Panc1 (cell line): ENCODE results near the gene PTPRCAP. TPM values are rescaled to one million over a fixed set of nuclear protein-coding genes. Genes with fewer than 3 reads are reported as not detected.

Experiments used
- ATAC-seq: fragments of 200-7000 bp; cut with Tn5 transposase; 2 replicates; pipeline ENCODE4 v1.9.1; 2020; ENCODE audit warnings: mild to moderate bottlenecking, moderate library complexity
- BruUV-seq: library from RNA; stranded (reverse); fragments of 400-500 nt; replicated peaks from 2 replicates; lab custom pipeline; 2021; lab: Mats Ljungman, UMichigan
- CTCF ChIA-PET: fragments of 300-600 bp; sonication (Branson Sonifier 250); formaldehyde crosslinking; loops from one replicate; lab custom pipeline; 2022; ENCODE audit warnings: antibody characterized with exemption; lab: Charles Lee
- POLR2A ChIA-PET: fragments of 300-600 bp; sonication (Branson Sonifier 250); formaldehyde crosslinking; loops from one replicate; lab custom pipeline; 2022; ENCODE audit warnings: antibody characterized with exemption; lab: Charles Lee
- DNase-seq: peaks from one replicate; pipeline ENCODE4 v3.0.0-alpha.2; 2010; ENCODE audit warnings: low read depth, low spot score
- H3K27ac ChIP-seq: 2 replicates; pipeline ENCODE4 v1.5.1; 2011; ENCODE audit warnings: mild to moderate bottlenecking, low read length, inconsistent platforms
- H3K27me3 ChIP-seq: fragments of 200-500 bp; sonication (Bioruptor generic); 2 replicates; pipeline ENCODE4 v1.6.0; 2014; ENCODE audit warnings: low read length, inconsistent platforms; ENCODE audit not compliant: control insufficient read depth, insufficient read depth
- H3K36me3 ChIP-seq: fragments of 200-500 bp; sonication (Bioruptor generic); 2 replicates; pipeline ENCODE4 v1.5.1; 2014; ENCODE audit warnings: inconsistent platforms, mild to moderate bottlenecking, low read length, moderate library complexity; ENCODE audit not compliant: control insufficient read depth, insufficient read depth
- H3K4me1 ChIP-seq: 2 replicates; pipeline ENCODE4 v1.5.1; 2011; ENCODE audit warnings: inconsistent platforms, mild to moderate bottlenecking, low read length, moderate library complexity; ENCODE audit not compliant: control insufficient read depth, insufficient read depth
- H3K4me3 ChIP-seq, 2 experiments: 2 replicates each; pipeline ENCODE4 v1.5.1; 2011 to 2012; ENCODE audit warnings: low read depth in 2 of 2, low read length in 2 of 2, mild to moderate bottlenecking in 2 of 2, inconsistent platforms in 1 of 2, moderate library complexity in 1 of 2
- H3K9me3 ChIP-seq: fragments of 200-500 bp; sonication (Bioruptor generic); 2 replicates; pipeline ENCODE4 v1.5.1; 2014; ENCODE audit warnings: low read depth, mild to moderate bottlenecking, inconsistent platforms, low read length, moderate library complexity; ENCODE audit not compliant: control insufficient read depth, insufficient read depth
- CTCF ChIP-seq: fragments of 450-650 bp; IDR thresholded peaks from 2 replicates; pipeline ENCODE4 v1.5.1; 2017; ENCODE audit warnings: mild to moderate bottlenecking
- POLR2AphosphoS5 ChIP-seq: IDR thresholded peaks from 2 replicates; pipeline ENCODE4 v1.6.1; 2012; ENCODE audit warnings: mild to moderate bottlenecking, low read depth, low read length, moderate library complexity
- REST ChIP-seq, 2 experiments: IDR thresholded peaks; 2 replicates each; pipeline ENCODE4 v1.6.1; 2011 to 2012; ENCODE audit warnings: low read depth in 2 of 2, control low read depth in 1 of 2, low read length in 1 of 2, mild to moderate bottlenecking in 1 of 2, moderate library complexity in 1 of 2; ENCODE audit not compliant: insufficient read depth in 1 of 2
- SIN3A ChIP-seq: IDR thresholded peaks from 2 replicates; pipeline ENCODE4 v1.6.1; 2012; ENCODE audit warnings: low read depth, mild to moderate bottlenecking, low read length, moderate library complexity, borderline replicate concordance; ENCODE audit not compliant: insufficient read depth
- TCF7L2 ChIP-seq: IDR thresholded peaks from 2 replicates; pipeline ENCODE4 v1.6.1; 2011; ENCODE audit warnings: mild to moderate bottlenecking, low read depth, low read length, inconsistent platforms
- in situ Hi-C: cut with HindIII; loops from 2 replicates; pipeline ENCODE4 v1.10.0; 2016; ENCODE audit warnings: low sequenced_read_pairs, low pct_unique_long_range_greater_than_20kb
- intact Hi-C: fragments of 100-400 bp; cut with micrococcal nuclease; formaldehyde crosslinking; loops from one replicate; pipeline ENCODE4 v1.10.0; 2022; ENCODE audit not compliant: unreplicated experiment
- total RNA-seq: library from RNA; stranded (reverse); gene quantifications from one replicate; pipeline ENCODE4 v1.2.1, GENCODE V29; 2021; ENCODE audit not compliant: unreplicated experiment

PTPRCAP gene
- total RNA-seq, 1 experiment from 2014 or later, result 0.82 TPM

GRCh38 chr11:67420147-67420645 is 17.3 kb downstream of the PTPRCAP start:
- intact Hi-C loops (no loop called here), in situ Hi-C loops (no loop called here)
- H3K4me3 ChIP-seq, result peak overlapping the region; percentile 36 to 54
- H3K9me3 ChIP-seq, result no peaks in the 10 kb centered on the region
- no peak for TF ChIP-seq CTCF
- no peak for TF ChIP-seq SIN3A
- TF ChIP-seq TCF7L2, result no peak
- TF ChIP-seq POLR2AphosphoS5, result no peak
- no peak for TF ChIP-seq REST (IDR thresholded peaks at IDR 0.05; ENCODE audit: insufficient read depth in 1 of 2, low read depth in 2 of 2, low read length in 1 of 2)
- no peaks in the 10 kb centered on the region for H3K27me3 ChIP-seq
- ChIA-PET POLR2A (interaction anchor here (0.6 kb wide), 1 partner anchor 18 kb away, joined by 7 read pairs; the partner anchor contains the start of gene PPP1CA), CTCF (interaction anchor here (1.2 kb wide), 1 partner anchor 19 kb away, joined by 3 read pairs; no protein-coding TSS in a partner anchor)
- no peak for ATAC-seq
- no peak for DNase-seq
- peaks cover 47% of the 10 kb centered on the region for H3K4me1 ChIP-seq
- BruUV-seq, result no TSS peak
- H3K27ac ChIP-seq, result peak overlapping the region; percentile 63
- no peaks in the 10 kb centered on the region for H3K36me3 ChIP-seq

- DNase-seq (no peak), ATAC-seq (no peak)
- Histone ChIP-seq H3K4me3 (no peak overlapping the region), H3K27ac (peak overlapping the region; percentile 63), H3K27me3 (no peaks in the 10 kb centered on the region), H3K4me1 (peaks cover 49% of the 10 kb centered on the region), H3K36me3 (no peaks in the 10 kb centered on the region), H3K9me3 (no peaks in the 10 kb centered on the region)
- BruUV-seq, result no TSS peak
- no peak for TF ChIP-seq TCF7L2
- TF ChIP-seq CTCF, result no peak
- no peak for TF ChIP-seq POLR2AphosphoS5
- TF ChIP-seq REST (IDR thresholded peaks at IDR 0.05; ENCODE audit: insufficient read depth in 1 of 2, low read depth in 2 of 2, low read length in 1 of 2), result no peak
- TF ChIP-seq SIN3A, result no peak
- POLR2A ChIA-PET, result no interaction called here
- in situ Hi-C loops (no loop called here), intact Hi-C loops (no loop called here)
- CTCF ChIA-PET, result interaction anchor here (0.6 to 1.5 kb wide), 2 partner anchors 13 to 71 kb away, joined by 3 to 4 read pairs; no protein-coding TSS in a partner anchor
Measured at GRCh38 chr11:67419325-67420049, 18.0 kb downstream of the PTPRCAP start.
